Ovary (tissue), 9 donors: ENCODE measurements around the gene TECPR2. TPM values are rescaled to one million over a fixed set of nuclear protein-coding genes. Genes with fewer than 3 reads are reported as not detected.
"Not testable (repeated sequence)": the region's sequence is repeated elsewhere in the genome, so short reads cannot be mapped to it uniquely, and the experiment has no call there.

Experiments
- DNase-seq, 5 donors: peaks; one replicate each; pipeline ENCODE4 v3.0.0-alpha.2; 2019 to 2020
- H3K27ac ChIP-seq, 2 donors: fragments of 200-600 bp; one replicate each; pipeline versions ENCODE4 v1.5.1 to v1.8.0; 2019 to 2022
- H3K27me3 ChIP-seq: fragments of 200-600 bp; one replicate; pipeline ENCODE4 v1.8.0; 2022
- H3K36me3 ChIP-seq: fragments of 200-600 bp; sonication (generic); one replicate; pipeline ENCODE4 v1.5.1; 2019
- H3K4me1 ChIP-seq: one replicate; pipeline ENCODE4 v1.8.1; 2013; ENCODE audit warnings: mild to moderate bottlenecking, moderate library complexity; ENCODE audit not compliant: insufficient read depth
- H3K4me3 ChIP-seq: fragments of 200-600 bp; sonication (generic); one replicate; pipeline ENCODE4 v1.5.1; 2017
- H3K9me3 ChIP-seq, 2 donors: fragments of 200-600 bp in 1 of 2; sonication (generic) in 1 of 2; one replicate each; pipeline versions ENCODE4 v1.5.1 to v1.8.1; 2013 to 2019; ENCODE audit warnings: mild to moderate bottlenecking in 1 of 2, moderate library complexity in 1 of 2
- CTCF ChIP-seq, 3 donors: fragments of 450-650 bp in 2 of 3; fragments of 200-600 bp in 1 of 3; IDR thresholded peaks; one replicate each; pipeline versions ENCODE4 v1.5.1 to v1.8.0; 2016 to 2022; ENCODE audit warnings: antibody characterized with exemption in 3 of 3, mild to moderate bottlenecking in 1 of 3
- EP300 ChIP-seq: sonication (generic); formaldehyde crosslinking; IDR thresholded peaks from one replicate; pipeline ENCODE4 v1.6.1; 2017; ENCODE audit warnings: antibody characterized with exemption
- POLR2A ChIP-seq: fragments of 450-650 bp; IDR thresholded peaks from one replicate; pipeline ENCODE4 v1.6.1; 2017; ENCODE audit warnings: antibody characterized with exemption, mild to moderate bottlenecking, moderate library complexity
- WGBS, 3 donors: extraction: QIAGEN DNeasy Blood & Tissue Kit in 1 of 3; methylation state at CpG; one replicate each; pipeline versions ENCODE4 v1.1.5 to v1.1.7; 2013 to 2017; 5-methylcytosine and 5-hydroxymethylcytosine counted together
- intact Hi-C, 4 donors: fragments of 100-400 bp; cut with DNase I; formaldehyde crosslinking; loops; one replicate each; pipeline versions ENCODE4 v1.11.0 to v1.15.1; 2022 to 2023
- microRNA-seq, 3 donors: library from miRNA; unstranded; fragments of <30 nt; microRNA quantifications; one replicate each; pipeline versions ENCODE4 to v1.2.0, GENCODE V29; 2019 to 2020
- polyA plus RNA-seq, 2 donors: library from polyadenylated mRNA; stranded (reverse); fragments of 200-250 nt in 1 of 2; fragments of 350-450 nt in 1 of 2; fragmentation: Illumina TruSeq in 1 of 2; extraction: RNeasy Lipid Tissue Mini Kit (QIAGEN cat#74804) in 1 of 2; gene quantifications; one replicate each; pipeline ENCODE4 v1.2.3, GENCODE V29; 2013 to 2014
- small RNA-seq: library from RNA; depleted of rRNA; stranded (forward); fragments of <200 nt; gene quantifications from one replicate; pipeline ENCODE3, GENCODE V24; 2016
- total RNA-seq, 7 donors: library from RNA; depleted of rRNA in 2 of 7; stranded (reverse); fragments of >200 nt in 2 of 7; fragmentation: NEBNext Ultra II Directional in 3 of 7; extraction: Animal tissue kit (Norgen Biotek cat#: 25700) in 3 of 7; gene quantifications; one replicate each; pipeline versions ENCODE4 v1.1.0 to v1.2.4, GENCODE V29; 2016 to 2023
- donor health status: DM: no; HTN: no; CAD: no; lungs with moderate emphysema.
- donor health status: DM: no; HTN: no; CAD: no.
- donor health status: Bipolar disorder and iron deficiency.
- donor health status: DM: yes; HTN: yes; CAD: no.
- donor health status: DM: no; HTN: no; CAD: no.
- donor health status: DM: yes; HTN: yes; CAD: no.

TECPR2 gene
- total and polyA plus RNA-seq, 9 donors, result 8.6 to 29.3 (median 25.8) TPM

GRCh38 chr14:102548616-102549240 lies 186.0 kb downstream of the TECPR2 start:
- no peaks in the 10 kb centered on the region for H3K9me3 ChIP-seq
- TF ChIP-seq CTCF (IDR thresholded peaks at IDR 0.05), result no peak
- TF ChIP-seq EP300, result no peak
- TF ChIP-seq POLR2A, result no peak
- no peak overlapping the region for H3K4me3 ChIP-seq
- H3K36me3 ChIP-seq, result no peaks in the 10 kb centered on the region
- no peaks in the 10 kb centered on the region for H3K4me1 ChIP-seq
- H3K27me3 ChIP-seq, result no peaks in the 10 kb centered on the region
- H3K27ac ChIP-seq, result no peak overlapping the region
- WGBS, 3 donors, result 1 to 22% (median 3%) methylated on average over 3 of the region's 3 CpGs
- no peak for DNase-seq
- intact Hi-C loops, result no loop called here

- 50 to 55% (median 52%) methylated on average over 3 of the region's 3 CpGs for WGBS, 3 donors
- H3K27me3 ChIP-seq, H3K4me3 ChIP-seq, intact Hi-C loops, H3K9me3 ChIP-seq, H3K27ac ChIP-seq, H3K36me3 ChIP-seq, H3K4me1 ChIP-seq, DNase-seq: not testable (repeated sequence)
Measured at GRCh38 chr14:102550927-102551401, 188.2 kb downstream of the TECPR2 start.

Small RNA genes within 50 kb of the gene (microRNA-seq; reads per million reads assigned to microRNA genes)
- gene MIR4309, result 0 reads per million in 3 donors

Small RNA genes within 50 kb of the gene (small RNA-seq; reads per million reads assigned to genes)
- not detected for gene MIR4309

Other genes with a start within 250 kb of the TECPR2 start
- gene WDR20, start 223.0 kb upstream of the TECPR2 start, total RNA-seq, result 10 to 100 TPM; 15.5 to 42.2 (median 36.4) TPM
- gene WDR20, start 223.0 kb upstream of the TECPR2 start, polyA plus RNA-seq, result 10 to 100 TPM; 13.4 to 19.5 TPM
- gene MOK, start 57.8 kb upstream of the TECPR2 start, total RNA-seq, result 10 to 100 TPM; 21.8 to 51.1 (median 24.0) TPM
- 10 to 100 TPM; 20.0 to 23.8 TPM for gene MOK, start 57.8 kb upstream of the TECPR2 start, polyA plus RNA-seq
- 10 to 100 TPM in 6 of 7 donors, 1 to 10 TPM in 1; 9.8 to 14.9 (median 12.6) TPM for gene ZNF839, start 43.2 kb upstream of the TECPR2 start, total RNA-seq
- gene ZNF839, start 43.2 kb upstream of the TECPR2 start, polyA plus RNA-seq, result 10 to 100 TPM in 1 of 2 donors, 1 to 10 TPM in 1; 6.4 to 11.2 TPM
- 10 to 100 TPM; 14.6 to 36.8 (median 26.6) TPM for gene CINP, start 51 bp upstream of the TECPR2 start, total RNA-seq
- 10 to 100 TPM; 28.4 to 59.9 TPM for gene CINP, start 51 bp upstream of the TECPR2 start, polyA plus RNA-seq
- gene ANKRD9, start 146.8 kb downstream of the TECPR2 start, total RNA-seq, result 10 to 100 TPM; 13.7 to 48.1 (median 20.9) TPM
- 1 to 10 TPM; 2.2 to 6.7 TPM for gene ANKRD9, start 146.8 kb downstream of the TECPR2 start, polyA plus RNA-seq
- 10 to 100 TPM in 6 of 7 donors, 1 to 10 TPM in 1; 8.1 to 22.3 (median 18.6) TPM for gene RCOR1, start 229.7 kb downstream of the TECPR2 start, total RNA-seq
- gene RCOR1, start 229.7 kb downstream of the TECPR2 start, polyA plus RNA-seq, result 10 to 100 TPM in 1 of 2 donors, 1 to 10 TPM in 1; 7.2 to 17.2 TPM